Gastrocnemius medialis (tissue), 4 donors: Measurements from ENCODE around the gene TRIM71.

Experiments
- POLR2A ChIP-seq, 2 donors: fragments of 450-650 bp; IDR thresholded peaks; one replicate each; pipeline ENCODE4 v1.6.1; 2017; ENCODE audit warnings: antibody characterized with exemption in 2 of 2, mild to moderate bottlenecking in 2 of 2, moderate library complexity in 2 of 2
- TF ChIP-seq, protein P1 (sequence below), 5 experiments: fragments of 450-650 bp in 3 of 5; fragments of 200-600 bp in 2 of 5; sonication (generic) in 2 of 5; IDR thresholded peaks in 4 of 5; conservative IDR thresholded peaks in 1 of 5; 1 replicate in 4 of 5; 2 replicates in 1 of 5; pipeline ENCODE4 v1.5.1; 2016 to 2019; ENCODE audit warnings: antibody characterized with exemption in 5 of 5, mild to moderate bottlenecking in 3 of 5, moderate library complexity in 3 of 5

DNA sequence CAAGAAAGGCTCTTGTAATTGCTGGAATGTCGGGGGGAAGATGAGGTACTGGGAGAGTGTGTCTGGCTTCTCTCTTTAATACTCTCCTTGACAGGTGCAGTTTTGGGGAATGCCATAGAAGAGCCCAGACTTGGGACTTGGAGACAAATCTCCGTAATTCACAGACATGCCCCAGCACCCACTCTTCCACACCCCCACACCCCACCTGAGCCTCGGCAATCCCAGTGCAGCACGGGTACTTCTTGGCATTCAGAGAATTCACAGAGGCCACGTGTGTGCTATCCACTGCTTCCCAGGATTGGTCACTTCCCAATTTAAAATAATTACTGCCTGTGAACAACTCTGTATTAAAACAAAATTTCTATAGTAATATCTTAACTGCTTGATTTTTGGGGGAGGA, 43.9 kb downstream of the TRIM71 start:
- TF ChIP-seq, protein P1, sequence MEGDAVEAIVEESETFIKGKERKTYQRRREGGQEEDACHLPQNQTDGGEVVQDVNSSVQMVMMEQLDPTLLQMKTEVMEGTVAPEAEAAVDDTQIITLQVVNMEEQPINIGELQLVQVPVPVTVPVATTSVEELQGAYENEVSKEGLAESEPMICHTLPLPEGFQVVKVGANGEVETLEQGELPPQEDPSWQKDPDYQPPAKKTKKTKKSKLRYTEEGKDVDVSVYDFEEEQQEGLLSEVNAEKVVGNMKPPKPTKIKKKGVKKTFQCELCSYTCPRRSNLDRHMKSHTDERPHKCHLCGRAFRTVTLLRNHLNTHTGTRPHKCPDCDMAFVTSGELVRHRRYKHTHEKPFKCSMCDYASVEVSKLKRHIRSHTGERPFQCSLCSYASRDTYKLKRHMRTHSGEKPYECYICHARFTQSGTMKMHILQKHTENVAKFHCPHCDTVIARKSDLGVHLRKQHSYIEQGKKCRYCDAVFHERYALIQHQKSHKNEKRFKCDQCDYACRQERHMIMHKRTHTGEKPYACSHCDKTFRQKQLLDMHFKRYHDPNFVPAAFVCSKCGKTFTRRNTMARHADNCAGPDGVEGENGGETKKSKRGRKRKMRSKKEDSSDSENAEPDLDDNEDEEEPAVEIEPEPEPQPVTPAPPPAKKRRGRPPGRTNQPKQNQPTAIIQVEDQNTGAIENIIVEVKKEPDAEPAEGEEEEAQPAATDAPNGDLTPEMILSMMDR (IDR thresholded peaks at IDR 0.05 in 4 of 5, conservative IDR thresholded peaks at IDR 0.05 in 1 of 5) = no peak
- TF ChIP-seq POLR2A (IDR thresholded peaks at IDR 0.05) = no peak
